Kidney epithelial cell (primary cell): ENCODE data around the gene SRPK2. TPM values are rescaled to one million over a fixed set of nuclear protein-coding genes. Genes with fewer than 3 reads are reported as not detected.

Source experiments
- DNase-seq: peaks from one replicate; pipeline ENCODE4 v3.0.0-alpha.2; 2010; ENCODE audit warnings: low read depth
- H3K27me3 ChIP-seq: 2 replicates; pipeline ENCODE4 v1.6.0; 2011; ENCODE audit warnings: low read length; ENCODE audit not compliant: control insufficient read depth, insufficient read depth
- H3K36me3 ChIP-seq: 2 replicates; pipeline ENCODE4 v1.5.1; 2011; ENCODE audit warnings: low read length; ENCODE audit not compliant: control insufficient read depth, insufficient read depth
- H3K4me3 ChIP-seq: 2 replicates; pipeline ENCODE4 v1.5.1; 2011; ENCODE audit warnings: low read depth, mild to moderate bottlenecking, control low read depth, low read length
- total RNA-seq: library from RNA; depleted of rRNA; stranded (reverse); fragments of >200 nt; gene quantifications from 2 replicates; pipeline ENCODE4 v1.2.3, GENCODE V29; 2015
- TF ChIP-seq, protein P1 (sequence below): IDR thresholded peaks from 2 replicates; pipeline ENCODE4 v1.5.1; 2011; ENCODE audit warnings: mild to moderate bottlenecking, moderate library complexity, low read length, control low read depth, inconsistent platforms; ENCODE audit not compliant: insufficient read depth, poor library complexity, severe bottlenecking

Gene SRPK2
- total RNA-seq, 1 donor from 2014 or later, result 33.9 TPM

DNA sequence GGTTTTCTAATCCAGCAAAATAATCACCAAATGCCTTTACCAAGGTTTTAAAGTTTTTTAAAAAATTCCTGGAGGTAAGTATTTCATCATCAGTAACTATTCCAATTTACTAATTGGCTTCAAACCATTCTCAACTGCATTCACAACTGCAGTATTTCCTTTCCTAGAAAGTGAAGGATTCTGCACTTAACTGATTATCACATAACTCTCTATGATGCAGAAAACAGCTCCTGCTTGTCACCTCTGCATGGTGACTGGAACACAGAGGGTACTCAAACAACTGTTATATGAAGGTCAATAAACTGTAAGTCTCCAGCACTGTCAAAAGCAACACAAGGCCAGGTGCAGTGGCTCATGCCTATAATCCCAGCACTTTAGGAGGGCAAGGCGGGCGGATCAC, 42.6 kb downstream of the SRPK2 start:
- no peak overlapping the region for H3K4me3 ChIP-seq
- no peaks in the 10 kb centered on the region for H3K27me3 ChIP-seq
- TF ChIP-seq, protein P1, sequence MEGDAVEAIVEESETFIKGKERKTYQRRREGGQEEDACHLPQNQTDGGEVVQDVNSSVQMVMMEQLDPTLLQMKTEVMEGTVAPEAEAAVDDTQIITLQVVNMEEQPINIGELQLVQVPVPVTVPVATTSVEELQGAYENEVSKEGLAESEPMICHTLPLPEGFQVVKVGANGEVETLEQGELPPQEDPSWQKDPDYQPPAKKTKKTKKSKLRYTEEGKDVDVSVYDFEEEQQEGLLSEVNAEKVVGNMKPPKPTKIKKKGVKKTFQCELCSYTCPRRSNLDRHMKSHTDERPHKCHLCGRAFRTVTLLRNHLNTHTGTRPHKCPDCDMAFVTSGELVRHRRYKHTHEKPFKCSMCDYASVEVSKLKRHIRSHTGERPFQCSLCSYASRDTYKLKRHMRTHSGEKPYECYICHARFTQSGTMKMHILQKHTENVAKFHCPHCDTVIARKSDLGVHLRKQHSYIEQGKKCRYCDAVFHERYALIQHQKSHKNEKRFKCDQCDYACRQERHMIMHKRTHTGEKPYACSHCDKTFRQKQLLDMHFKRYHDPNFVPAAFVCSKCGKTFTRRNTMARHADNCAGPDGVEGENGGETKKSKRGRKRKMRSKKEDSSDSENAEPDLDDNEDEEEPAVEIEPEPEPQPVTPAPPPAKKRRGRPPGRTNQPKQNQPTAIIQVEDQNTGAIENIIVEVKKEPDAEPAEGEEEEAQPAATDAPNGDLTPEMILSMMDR, result no peak
- H3K36me3 ChIP-seq, result no peaks in the 10 kb centered on the region
- no peak for DNase-seq

DNA sequence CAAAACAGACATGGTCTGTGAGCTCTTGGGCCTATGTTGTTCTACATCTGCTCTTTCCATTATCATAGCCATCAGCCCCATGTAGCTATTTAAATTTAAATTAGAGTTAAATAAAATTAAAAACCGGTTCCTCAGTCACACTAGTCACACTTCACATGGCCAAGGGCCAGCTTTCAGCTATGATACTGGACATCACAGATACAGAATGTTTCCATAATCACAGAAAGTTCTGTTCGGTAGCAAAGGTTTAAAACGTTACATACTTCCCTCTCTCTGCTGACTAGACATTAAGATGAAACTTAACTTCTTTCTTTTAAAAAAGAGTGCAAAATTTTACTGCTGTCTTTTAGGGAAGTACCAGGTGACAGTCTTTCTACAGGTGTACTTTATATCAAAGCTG, 43.0 kb downstream of the SRPK2 start:
- TF ChIP-seq, protein P1, result no peak

DNA sequence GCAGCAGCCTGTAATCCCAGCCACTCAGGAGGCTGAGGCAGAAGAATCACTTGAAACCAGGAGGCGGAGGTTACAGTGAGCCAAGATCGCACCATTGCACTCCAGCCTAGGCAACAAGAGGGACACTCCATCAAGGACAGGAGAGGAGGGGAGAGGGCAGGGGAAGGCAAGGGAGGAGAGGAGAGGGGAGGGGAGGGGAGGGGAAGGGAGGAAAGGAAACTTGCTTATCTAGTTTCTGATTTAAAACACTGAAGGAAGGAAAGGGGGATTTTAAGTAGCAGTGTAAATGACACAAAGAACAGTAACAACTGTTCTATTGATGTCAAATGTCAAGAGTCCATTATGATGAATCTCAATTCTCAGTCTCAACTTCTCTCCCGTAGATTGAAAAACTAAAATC, 43.7 kb downstream of the SRPK2 start:
- no peaks in the 10 kb centered on the region for H3K36me3 ChIP-seq
- TF ChIP-seq, protein P1, result no peak
- H3K4me3 ChIP-seq, result no peak overlapping the region
- DNase-seq, result no peak
- H3K27me3 ChIP-seq, result no peaks in the 10 kb centered on the region

More for the DNA sequence above, 43.0 kb downstream of the SRPK2 start:
- H3K4me3 ChIP-seq, result no peak overlapping the region
- no peaks in the 10 kb centered on the region for H3K27me3 ChIP-seq
- no peaks in the 10 kb centered on the region for H3K36me3 ChIP-seq
- no peak for DNase-seq

DNA sequence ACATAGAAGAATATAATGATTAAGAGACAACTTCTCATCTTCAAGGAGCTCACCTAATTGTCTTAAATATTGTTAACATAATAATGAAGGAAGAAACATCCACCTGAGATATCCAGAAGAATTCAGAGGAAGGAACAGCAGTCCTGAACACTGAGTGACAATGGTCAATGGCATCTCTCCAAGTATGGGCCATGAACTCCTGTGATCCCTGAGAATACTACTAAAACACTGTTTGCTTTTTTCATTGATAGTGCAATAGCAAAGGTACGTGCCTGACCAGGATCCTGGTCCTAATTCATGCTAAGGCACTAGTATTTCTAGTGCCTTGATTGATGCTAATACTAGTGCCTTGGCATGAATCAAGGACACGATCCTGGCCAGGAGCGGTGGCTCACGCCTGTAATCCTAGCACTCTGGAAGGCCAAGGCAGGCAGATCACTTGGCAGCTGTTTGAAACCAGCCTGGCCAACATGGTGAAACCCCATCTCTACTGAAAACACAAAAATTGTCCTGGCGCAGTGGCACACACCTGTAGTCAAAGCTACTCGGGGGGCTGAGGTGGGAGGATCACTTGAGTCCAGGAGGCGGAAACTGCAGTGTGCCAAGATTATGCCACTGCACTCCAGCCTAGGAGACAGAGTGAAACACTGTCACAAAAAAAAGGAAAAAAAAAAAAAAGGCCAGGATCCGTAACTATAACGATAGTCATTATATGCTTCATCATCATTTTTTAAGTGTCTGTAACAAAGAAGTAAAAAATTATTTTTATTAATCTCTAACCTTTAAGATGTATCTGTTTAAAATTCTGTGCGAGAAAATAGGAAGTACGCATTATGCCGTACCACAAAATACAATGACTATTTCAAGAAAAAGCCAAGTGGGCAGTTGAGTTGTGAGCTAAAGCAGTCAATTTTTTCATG, 49.1 kb downstream of the SRPK2 start:
- DNase-seq, result no peak
- H3K4me3 ChIP-seq, result no peak overlapping the region
- TF ChIP-seq, protein P1, result no peak
- no peaks in the 10 kb centered on the region for H3K27me3 ChIP-seq
- no peaks in the 10 kb centered on the region for H3K36me3 ChIP-seq

DNA sequence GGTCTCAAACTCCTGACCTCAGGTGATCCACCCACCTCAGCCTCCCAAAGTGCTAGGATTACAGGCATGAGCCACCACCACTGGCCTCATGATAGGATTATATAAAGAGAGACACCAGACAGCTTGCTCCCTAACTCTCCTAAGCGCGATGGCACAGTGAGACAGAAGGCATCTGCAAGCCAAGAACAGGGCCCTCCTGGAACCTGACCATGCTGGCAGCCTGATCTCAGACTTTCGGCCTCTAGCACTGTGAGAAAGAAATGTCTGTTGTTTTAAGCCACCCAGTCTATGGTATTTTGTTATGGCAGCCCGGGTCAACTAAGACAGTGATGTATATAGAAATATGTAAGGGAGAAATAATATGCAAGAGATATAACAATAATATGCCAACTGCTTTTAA, 51.2 kb downstream of the SRPK2 start:
- Histone ChIP-seq H3K4me3 (no peak overlapping the region), H3K27me3 (no peaks in the 10 kb centered on the region), H3K36me3 (no peaks in the 10 kb centered on the region)
- TF ChIP-seq, protein P1, result no peak
- DNase-seq, result no peak
